Measurements from ENCODE around the gene GRB14.

DNA sequence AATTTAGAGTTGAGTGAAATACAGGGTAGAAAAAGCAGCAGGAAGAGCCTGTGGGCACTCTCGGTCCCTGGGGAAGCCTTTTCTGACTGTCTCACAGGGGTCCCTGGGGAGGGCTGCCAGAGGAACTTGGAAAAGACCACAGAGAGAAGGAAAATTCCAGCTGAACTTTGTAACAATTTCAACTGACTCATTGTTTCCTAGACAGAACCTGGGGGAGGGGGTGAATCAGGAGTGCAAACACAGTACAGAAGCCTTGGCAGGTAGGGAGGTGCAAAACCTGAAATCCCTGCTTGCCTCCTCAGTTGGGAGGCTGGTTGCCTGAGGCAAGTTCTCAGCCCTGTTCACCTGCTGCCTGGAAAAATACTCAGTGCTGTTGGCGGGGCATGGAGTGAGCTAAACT, 106.8 kb downstream of the GRB14 start:
- no peak for TF ChIP-seq GATA3 (IDR thresholded peaks at IDR 0.05; ENCODE audit: low read depth, low read length)
- no peak for TF ChIP-seq GATA2 (IDR thresholded peaks at IDR 0.05; ENCODE audit: low read depth, low read length)

All from SH-SY5Y (cell line).